Coronary artery (tissue), 2 donors: ENCODE results near the gene CST3.

ENCODE experiments used
- DNase-seq: peaks from one replicate; pipeline ENCODE4 v3.0.0-alpha.2; 2017; ENCODE audit warnings: low spot score
- H3K27ac ChIP-seq, 2 donors: fragments of 200-600 bp; sonication (generic); one replicate each; pipeline ENCODE4 v1.5.1; 2016 to 2019
- H3K4me3 ChIP-seq: fragments of 200-600 bp; sonication (generic); 2 replicates; pipeline ENCODE4 v1.5.1; 2016; ENCODE audit warnings: mild to moderate bottlenecking, moderate library complexity
- CTCF ChIP-seq: fragments of 200-600 bp; sonication (generic); IDR thresholded peaks from one replicate; pipeline ENCODE4 v1.5.1; 2019; ENCODE audit warnings: antibody characterized with exemption

CST3 gene

GRCh38 chr20:23651117-23651516 lies 13.4 kb upstream of the CST3 start:
- H3K4me3 ChIP-seq, result no peak overlapping the region
- no peak for TF ChIP-seq CTCF
- no peak for DNase-seq
- H3K27ac ChIP-seq, result no peak overlapping the region

- no peak overlapping the region for H3K27ac ChIP-seq
- DNase-seq, result no peak
- no peak for TF ChIP-seq CTCF
These were observed 12.2 kb upstream of the CST3 start for GRCh38 chr20:23649830-23650417.

GRCh38 chr20:23649242-23649641 lies 11.5 kb upstream of the CST3 start:
- no peak for TF ChIP-seq CTCF

More at GRCh38 chr20:23649830-23650417, 12.2 kb upstream of the CST3 start:
- H3K4me3 ChIP-seq, result no peak overlapping the region

GRCh38 chr20:23647346-23647745 lies 9.6 kb upstream of the CST3 start:
- Histone ChIP-seq H3K4me3 (no peak overlapping the region), H3K27ac (no peak overlapping the region)
- TF ChIP-seq CTCF, result no peak
- no peak for DNase-seq

More at GRCh38 chr20:23649242-23649641, 11.5 kb upstream of the CST3 start:
- no peak for DNase-seq
- no peak overlapping the region for H3K27ac ChIP-seq
- H3K4me3 ChIP-seq, result no peak overlapping the region

GRCh38 chr20:23646106-23646873 lies 8.5 kb upstream of the CST3 start:
- no peak overlapping the region for H3K4me3 ChIP-seq
- H3K27ac ChIP-seq, result no peak overlapping the region
- DNase-seq, result no peak
- TF ChIP-seq CTCF, result no peak

GRCh38 chr20:23645575-23645974 lies 7.8 kb upstream of the CST3 start:
- Histone ChIP-seq H3K27ac (no peak overlapping the region), H3K4me3 (no peak overlapping the region)
- TF ChIP-seq CTCF, result no peak
- no peak for DNase-seq

GRCh38 chr20:23644164-23644563 lies 6.4 kb upstream of the CST3 start:
- H3K27ac ChIP-seq, result no peak overlapping the region
- no peak overlapping the region for H3K4me3 ChIP-seq
- no peak for TF ChIP-seq CTCF
- no peak for DNase-seq
